ENCODE results near the gene TIMM8B. TPM values are rescaled to one million over a fixed set of nuclear protein-coding genes. Genes with fewer than 3 reads are reported as not detected.
"Not testable (repeated sequence)": the region's sequence is repeated elsewhere in the genome, so short reads cannot be mapped to it uniquely, and the experiment has no call there.

TIMM8B gene
- total RNA-seq, 1 experiment from 2014 or later: 70.8 TPM

- BruUV-seq (replicated peaks): no TSS peak
- CTCF ChIA-PET: interaction anchor here (0.6 to 4.8 kb wide), 6 partner anchors 11 to 1256 kb away, joined by 3 to 26 read pairs (median 3); no protein-coding TSS in a partner anchor
- Mint-ChIP-seq H3K27ac (ENCODE audit: low read depth, unreplicated experiment) (peak overlapping the region; percentile 7), H3K36me3 (ENCODE audit: insufficient read depth, unreplicated experiment) (peaks cover 52% of the 10 kb centered on the region), H3K27me3 (ENCODE audit: insufficient read depth, unreplicated experiment) (no peaks in the 10 kb centered on the region), H3K4me1 (ENCODE audit: insufficient read depth, unreplicated experiment) (no peaks in the 10 kb centered on the region), H3K4me3 (ENCODE audit: unreplicated experiment) (no peak overlapping the region), H3K9me3 (ENCODE audit: unreplicated experiment) (no peaks in the 10 kb centered on the region)
- no peak for DNase-seq (ENCODE audit: unreplicated experiment)
- POLR2A ChIA-PET: interaction anchor here (0.7 to 2.6 kb wide), 9 partner anchors 9 to 156 kb away, joined by 3 to 18 read pairs (median 3); partner anchors contain the start of genes SDHD and TIMM8B
- intact Hi-C loops (cut with micrococcal nuclease): no loop called here
- TF ChIP-seq CTCF (IDR thresholded peaks at IDR 0.05; ENCODE audit: unreplicated experiment): no peak
Observed at GRCh38 chr11:112097734-112098528, 11.4 kb upstream of the TIMM8B start.

GRCh38 chr11:112096194-112096593, 9.6 kb upstream of the TIMM8B start:
- DNase-seq (ENCODE audit: unreplicated experiment): no peak
- intact Hi-C loops (cut with micrococcal nuclease): no loop called here
- TF ChIP-seq CTCF (IDR thresholded peaks at IDR 0.05; ENCODE audit: unreplicated experiment): no peak
- Mint-ChIP-seq H3K27me3 (ENCODE audit: insufficient read depth, unreplicated experiment) (no peaks in the 10 kb centered on the region), H3K27ac (ENCODE audit: low read depth, unreplicated experiment) (no peak overlapping the region), H3K4me1 (ENCODE audit: insufficient read depth, unreplicated experiment) (peaks cover 5% of the 10 kb centered on the region), H3K9me3 (ENCODE audit: unreplicated experiment) (no peaks in the 10 kb centered on the region), H3K4me3 (ENCODE audit: unreplicated experiment) (no peak overlapping the region), H3K36me3 (ENCODE audit: insufficient read depth, unreplicated experiment) (peaks cover 69% of the 10 kb centered on the region)
- ChIA-PET POLR2A (interaction anchor here (2.6 kb wide), 1 partner anchor 10 kb away, joined by 18 read pairs; the partner anchor contains the start of genes SDHD and TIMM8B), CTCF (interaction anchor here (0.7 to 4.8 kb wide), 2 partner anchors 16 to 1289 kb away, joined by 3 to 26 read pairs; no protein-coding TSS in a partner anchor)
- BruUV-seq (replicated peaks): no TSS peak

- CTCF ChIA-PET: interaction anchor here (4.8 kb wide), 1 partner anchor 17 kb away, joined by 26 read pairs; no protein-coding TSS in a partner anchor
Observed at GRCh38 chr11:112095302-112095701, 8.7 kb upstream of the TIMM8B start.

GRCh38 chr11:112087212-112087611, 656 bp upstream of the TIMM8B start:
- H3K4me3 Mint-ChIP-seq (ENCODE audit: unreplicated experiment): peak overlapping the region; percentile 88
- H3K36me3 Mint-ChIP-seq (ENCODE audit: insufficient read depth, unreplicated experiment): peaks cover 84% of the 10 kb centered on the region
- CTCF ChIA-PET: interaction anchor here (0.6 to 2.5 kb wide), 6 partner anchors 11 to 193 kb away, joined by 3 to 12 read pairs (median 4); partner anchors contain the start of genes NKAPD1 and PIH1D2
- H3K27ac Mint-ChIP-seq (ENCODE audit: low read depth, unreplicated experiment): peak overlapping the region; percentile 95
- no peaks in the 10 kb centered on the region for H3K9me3 Mint-ChIP-seq (ENCODE audit: unreplicated experiment)
- peaks cover 44% of the 10 kb centered on the region for H3K4me1 Mint-ChIP-seq (ENCODE audit: insufficient read depth, unreplicated experiment)
- no peaks in the 10 kb centered on the region for H3K27me3 Mint-ChIP-seq (ENCODE audit: insufficient read depth, unreplicated experiment)
- POLR2A ChIA-PET: interaction anchor here (0.6 to 5.2 kb wide), 41 partner anchors 9 to 372 kb away, joined by 3 to 71 read pairs (median 5); partner anchors contain the start of genes ALG9, DIXDC1, IL18 and NKAPD1
- no peak for DNase-seq (ENCODE audit: unreplicated experiment)
- intact Hi-C loops (cut with micrococcal nuclease): no loop called here
- TF ChIP-seq CTCF (IDR thresholded peaks at IDR 0.05; ENCODE audit: unreplicated experiment): no peak
- BruUV-seq (replicated peaks): TSS peak; percentile 28

More at GRCh38 chr11:112095302-112095701, 8.7 kb upstream of the TIMM8B start:
- H3K9me3 Mint-ChIP-seq (ENCODE audit: unreplicated experiment); H3K27me3 Mint-ChIP-seq (ENCODE audit: insufficient read depth, unreplicated experiment); H3K4me3 Mint-ChIP-seq (ENCODE audit: unreplicated experiment); intact Hi-C loops (cut with micrococcal nuclease); H3K4me1 Mint-ChIP-seq (ENCODE audit: insufficient read depth, unreplicated experiment); DNase-seq (ENCODE audit: unreplicated experiment); H3K27ac Mint-ChIP-seq (ENCODE audit: low read depth, unreplicated experiment): not testable (repeated sequence)
- BruUV-seq (replicated peaks): TSS peak; percentile 54
- peaks cover 72% of the 10 kb centered on the region for H3K36me3 Mint-ChIP-seq (ENCODE audit: insufficient read depth, unreplicated experiment)
- POLR2A ChIA-PET: interaction anchor here (2.6 kb wide), 1 partner anchor 9 kb away, joined by 18 read pairs; the partner anchor contains the start of genes SDHD and TIMM8B

Measured in MCF 10A (cell line).